ENCODE results near the gene C4orf36.
A peak's percentile ranks its signal among the peaks of the same experiment; 100 is the strongest.

The C4orf36 gene

GRCh38 chr4:86891762-86892635, at the start of gene C4orf36:
TSS of gene C4orf36 (minus strand) at chr4:86892422. CDS start at chr4:86891520, 902 bp downstream.
- Mint-ChIP-seq H3K27ac (no peak within 1 kb of the TSS), H3K36me3 (peaks cover 2% of the 10 kb centered on the region), H3K9me3 (ENCODE audit: low read depth) (no peaks in the 10 kb centered on the region), H3K4me1 (ENCODE audit: low read depth) (peaks cover 6% of the 10 kb centered on the region), H3K4me3 (peak within 1 kb of the TSS; percentile 86), H3K27me3 (peaks cover 17% of the 10 kb centered on the region)

GRCh38 chr4:86940920-86941460, 48.8 kb upstream of the C4orf36 start:
- Mint-ChIP-seq H3K4me3 (no peak overlapping the region), H3K4me1 (ENCODE audit: low read depth) (peaks cover 63% of the 10 kb centered on the region), H3K27me3 (no peaks in the 10 kb centered on the region), H3K36me3 (no peaks in the 10 kb centered on the region), H3K27ac (no peak overlapping the region), H3K9me3 (ENCODE audit: low read depth) (no peaks in the 10 kb centered on the region)

GRCh38 chr4:86939729-86940575, 47.7 kb upstream of the C4orf36 start:
- peak overlapping the region; percentile 57 for H3K4me3 Mint-ChIP-seq

GRCh38 chr4:86938771-86939520, 46.7 kb upstream of the C4orf36 start:
- Mint-ChIP-seq H3K4me1 (ENCODE audit: low read depth) (peaks cover 60% of the 10 kb centered on the region), H3K4me3 (peak overlapping the region; percentile 57)

More at GRCh38 chr4:86939729-86940575, 47.7 kb upstream of the C4orf36 start:
- H3K27ac Mint-ChIP-seq: peak overlapping the region; percentile 86
- peaks cover 62% of the 10 kb centered on the region for H3K4me1 Mint-ChIP-seq (ENCODE audit: low read depth)
- H3K27me3 Mint-ChIP-seq: no peaks in the 10 kb centered on the region
- H3K36me3 Mint-ChIP-seq: no peaks in the 10 kb centered on the region
- H3K9me3 Mint-ChIP-seq (ENCODE audit: low read depth): no peaks in the 10 kb centered on the region

GRCh38 chr4:86935853-86936733, 43.9 kb upstream of the C4orf36 start:
- H3K4me1 Mint-ChIP-seq (ENCODE audit: low read depth): peaks cover 55% of the 10 kb centered on the region
- no peaks in the 10 kb centered on the region for H3K27me3 Mint-ChIP-seq
- H3K9me3 Mint-ChIP-seq (ENCODE audit: low read depth): no peaks in the 10 kb centered on the region
- peak overlapping the region; percentile 89 for H3K4me3 Mint-ChIP-seq
- H3K36me3 Mint-ChIP-seq: peaks cover 3% of the 10 kb centered on the region
- peak overlapping the region; percentile 96 for H3K27ac Mint-ChIP-seq

More at GRCh38 chr4:86938771-86939520, 46.7 kb upstream of the C4orf36 start:
- peak overlapping the region; percentile 86 for H3K27ac Mint-ChIP-seq
- H3K9me3 Mint-ChIP-seq (ENCODE audit: low read depth): no peaks in the 10 kb centered on the region
- no peaks in the 10 kb centered on the region for H3K36me3 Mint-ChIP-seq
- H3K27me3 Mint-ChIP-seq: no peaks in the 10 kb centered on the region

- H3K4me3 Mint-ChIP-seq: peak overlapping the region; percentile 89
- H3K27ac Mint-ChIP-seq: peak overlapping the region; percentile 96
- H3K36me3 Mint-ChIP-seq: peaks cover 7% of the 10 kb centered on the region
- H3K27me3 Mint-ChIP-seq: no peaks in the 10 kb centered on the region
- no peaks in the 10 kb centered on the region for H3K9me3 Mint-ChIP-seq (ENCODE audit: low read depth)
- H3K4me1 Mint-ChIP-seq (ENCODE audit: low read depth): peaks cover 50% of the 10 kb centered on the region
These were observed 43.3 kb upstream of the C4orf36 start for GRCh38 chr4:86935566-86935852.

GRCh38 chr4:86934771-86935565, 42.7 kb upstream of the C4orf36 start, which contains the start of gene AFF1:
TSS of gene AFF1 (plus strand) at chr4:86935011. CDS start at chr4:86948534, 13,523 bp downstream.
- Mint-ChIP-seq H3K27me3 (no peaks in the 10 kb centered on the region), H3K4me1 (ENCODE audit: low read depth) (peaks cover 44% of the 10 kb centered on the region), H3K4me3 (peak within 1 kb of the TSS; percentile 91), H3K36me3 (peaks cover 9% of the 10 kb centered on the region), H3K9me3 (ENCODE audit: low read depth) (no peaks in the 10 kb centered on the region), H3K27ac (peak within 1 kb of the TSS; percentile 96)

GRCh38 chr4:86934147-86934770, 42.0 kb upstream of the C4orf36 start:
- peaks cover 12% of the 10 kb centered on the region for H3K36me3 Mint-ChIP-seq
- H3K27ac Mint-ChIP-seq: peak overlapping the region; percentile 78
- H3K4me3 Mint-ChIP-seq: peak overlapping the region; percentile 91
- H3K4me1 Mint-ChIP-seq (ENCODE audit: low read depth): peaks cover 37% of the 10 kb centered on the region
- H3K9me3 Mint-ChIP-seq (ENCODE audit: low read depth): no peaks in the 10 kb centered on the region
- no peaks in the 10 kb centered on the region for H3K27me3 Mint-ChIP-seq

- H3K4me3 Mint-ChIP-seq: no peak overlapping the region
- H3K9me3 Mint-ChIP-seq (ENCODE audit: low read depth): no peaks in the 10 kb centered on the region
- peaks cover 17% of the 10 kb centered on the region for H3K4me1 Mint-ChIP-seq (ENCODE audit: low read depth)
- H3K36me3 Mint-ChIP-seq: peaks cover 12% of the 10 kb centered on the region
- peak overlapping the region; percentile 0 for H3K27ac Mint-ChIP-seq
- H3K27me3 Mint-ChIP-seq: no peaks in the 10 kb centered on the region
These were observed 36.4 kb upstream of the C4orf36 start for GRCh38 chr4:86928400-86929255.

GRCh38 chr4:86927843-86928395, 35.7 kb upstream of the C4orf36 start:
- peak overlapping the region; percentile 34 for H3K27ac Mint-ChIP-seq
- H3K9me3 Mint-ChIP-seq (ENCODE audit: low read depth): no peaks in the 10 kb centered on the region
- no peaks in the 10 kb centered on the region for H3K27me3 Mint-ChIP-seq
- no peak overlapping the region for H3K4me3 Mint-ChIP-seq
- peaks cover 12% of the 10 kb centered on the region for H3K36me3 Mint-ChIP-seq
- H3K4me1 Mint-ChIP-seq (ENCODE audit: low read depth): peaks cover 17% of the 10 kb centered on the region

- no peaks in the 10 kb centered on the region for H3K27me3 Mint-ChIP-seq
- peaks cover 10% of the 10 kb centered on the region for H3K36me3 Mint-ChIP-seq
- H3K9me3 Mint-ChIP-seq (ENCODE audit: low read depth): no peaks in the 10 kb centered on the region
- H3K4me1 Mint-ChIP-seq (ENCODE audit: low read depth): peaks cover 17% of the 10 kb centered on the region
- no peak overlapping the region for H3K4me3 Mint-ChIP-seq
- H3K27ac Mint-ChIP-seq: no peak overlapping the region
These were observed 34.3 kb upstream of the C4orf36 start for GRCh38 chr4:86926435-86927086.

Data from activated naive CD8-positive, alpha-beta T cell (primary cell).